HG02938 (cell line): ENCODE measurements around the gene SPATA31A6.
"Not testable (repeated sequence)": the region's sequence is repeated elsewhere in the genome, so short reads cannot be mapped to it uniquely, and the experiment has no call there.

ENCODE experiments used
- ATAC-seq: cut with Tn5 transposase; IDR thresholded peaks from one replicate; pipeline ENCODE4 v1.9.1; 2021; ENCODE audit warnings: mild to moderate bottlenecking, moderate library complexity; ENCODE audit not compliant: unreplicated experiment

SPATA31A6 gene

GRCh38 chr9:42183359-42183758, at the start of gene SPATA31A6:
Gene SPATA31A6 (plus strand): TSS chr9:42183659. CDS start chr9:42183688, 29 bp downstream.
- not testable (repeated sequence) for ATAC-seq

- ATAC-seq = not testable (repeated sequence)
Measured at GRCh38 chr9:42160299-42160698, 23.2 kb upstream of the SPATA31A6 start.

- ATAC-seq = not testable (repeated sequence)
Measured at GRCh38 chr9:42219861-42220260, 36.4 kb downstream of the SPATA31A6 start.

GRCh38 chr9:42223230-42223629, 39.8 kb downstream of the SPATA31A6 start:
- not testable (repeated sequence) for ATAC-seq

GRCh38 chr9:42233031-42233430, 49.6 kb downstream of the SPATA31A6 start:
- ATAC-seq = not testable (repeated sequence)

- not testable (repeated sequence) for ATAC-seq
Measured at GRCh38 chr9:42234610-42235009, 51.2 kb downstream of the SPATA31A6 start.

- ATAC-seq = not testable (repeated sequence)
Measured at GRCh38 chr9:42235352-42235991, 52.0 kb downstream of the SPATA31A6 start.

- not testable (repeated sequence) for ATAC-seq
Measured at GRCh38 chr9:42236097-42236496, 52.6 kb downstream of the SPATA31A6 start.

- ATAC-seq = not testable (repeated sequence)
Measured at GRCh38 chr9:42237381-42237780, 53.9 kb downstream of the SPATA31A6 start.

- ATAC-seq = not testable (repeated sequence)
Measured at GRCh38 chr9:42238862-42239261, 55.4 kb downstream of the SPATA31A6 start.
